HG03066 (cell line): Measurements from ENCODE around the gene SLC22A13.
"Not testable (repeated sequence)": the region's sequence is repeated elsewhere in the genome, so short reads cannot be mapped to it uniquely, and the experiment has no call there.

ENCODE experiments used
- ATAC-seq: cut with Tn5 transposase; IDR thresholded peaks from one replicate; pipeline ENCODE4 v1.9.1; 2021; ENCODE audit warnings: low read depth; ENCODE audit not compliant: unreplicated experiment

SLC22A13 gene

GRCh38 chr3:38265604-38266307, at the start of gene SLC22A13:
SLC22A13 (plus strand) TSS chr3:38265812; CDS start chr3:38265861, 49 bp downstream.
- ATAC-seq: no peak

- no peak for ATAC-seq
Observed at GRCh38 chr3:38219609-38220197, 45.9 kb upstream of the SLC22A13 start.

- ATAC-seq: no peak
Observed at GRCh38 chr3:38221005-38221404, 44.6 kb upstream of the SLC22A13 start.

GRCh38 chr3:38222032-38222634, 43.5 kb upstream of the SLC22A13 start:
- no peak for ATAC-seq

- ATAC-seq: no peak
Observed at GRCh38 chr3:38224357-38224756, 41.3 kb upstream of the SLC22A13 start.

- no peak for ATAC-seq
Observed at GRCh38 chr3:38226273-38226672, 39.3 kb upstream of the SLC22A13 start.

- no peak for ATAC-seq
Observed at GRCh38 chr3:38227989-38228388, 37.6 kb upstream of the SLC22A13 start.

- no peak for ATAC-seq
Observed at GRCh38 chr3:38229036-38229435, 36.6 kb upstream of the SLC22A13 start.

GRCh38 chr3:38232701-38233100, 32.9 kb upstream of the SLC22A13 start:
- no peak for ATAC-seq

GRCh38 chr3:38235466-38235865, 30.1 kb upstream of the SLC22A13 start:
- ATAC-seq: no peak

GRCh38 chr3:38238416-38239008, 27.1 kb upstream of the SLC22A13 start:
- ATAC-seq: no peak

GRCh38 chr3:38242812-38243211, 22.8 kb upstream of the SLC22A13 start:
- not testable (repeated sequence) for ATAC-seq

- no peak for ATAC-seq
Observed at GRCh38 chr3:38245930-38246329, 19.7 kb upstream of the SLC22A13 start.

- no peak for ATAC-seq
Observed at GRCh38 chr3:38247366-38248035, 18.1 kb upstream of the SLC22A13 start.

GRCh38 chr3:38250198-38250597, 15.4 kb upstream of the SLC22A13 start:
- ATAC-seq: no peak

- no peak for ATAC-seq
Observed at GRCh38 chr3:38251197-38251596, 14.4 kb upstream of the SLC22A13 start.

GRCh38 chr3:38253704-38254103, 11.9 kb upstream of the SLC22A13 start:
- ATAC-seq: no peak

GRCh38 chr3:38254872-38255271, 10.7 kb upstream of the SLC22A13 start:
- no peak for ATAC-seq

GRCh38 chr3:38255627-38256026, 10.0 kb upstream of the SLC22A13 start:
- no peak for ATAC-seq

GRCh38 chr3:38257583-38257982, 8.0 kb upstream of the SLC22A13 start:
- ATAC-seq: no peak

- no peak for ATAC-seq
Observed at GRCh38 chr3:38260474-38260873, 5.1 kb upstream of the SLC22A13 start.
